ENCODE results near the gene CDR2.

- TF ChIP-seq EZH2 (IDR thresholded peaks at IDR 0.05) (no peak), POLR2AphosphoS5 (IDR thresholded peaks at IDR 0.05; ENCODE audit: borderline replicate concordance, low read depth, low read length) (no peak), FOXP2 (optimal IDR thresholded peaks at IDR 0.05; ENCODE audit: control extremely low read depth, extremely low read length, insufficient read depth) (no peak)
These were observed 42.6 kb upstream of the CDR2 start for GRCh38 chr16:22417019-22417418.

All from SK-N-MC (cell line).